Medulla oblongata (tissue), 1 donor: ENCODE measurements around the gene SERPING1.
A peak's percentile ranks its signal among the peaks of the same experiment; 100 is the strongest.

Experiments used
- DNase-seq: peaks from one replicate; pipeline ENCODE4 v3.0.0-alpha.2; 2015; ENCODE audit errors: extremely low spot score

Gene SERPING1

GRCh38 chr11:57652662-57653061 is 55.2 kb downstream of the SERPING1 start:
- DNase-seq = no peak

- no peak for DNase-seq
Observed at GRCh38 chr11:57653163-57653562, 55.7 kb downstream of the SERPING1 start.

- DNase-seq = no peak
Observed at GRCh38 chr11:57656885-57657193, 59.4 kb downstream of the SERPING1 start.

- peak; percentile 100 for DNase-seq
Observed at GRCh38 chr11:57657194-57658022, 59.9 kb downstream of the SERPING1 start, which contains the start of gene CLP1. Gene CLP1 (plus strand): TSS chr11:57657762. CDS start chr11:57659477, 1,715 bp downstream.

- DNase-seq = no peak
Observed at GRCh38 chr11:57658023-57658361, 60.5 kb downstream of the SERPING1 start.

- no peak for DNase-seq
Observed at GRCh38 chr11:57659669-57660068, 62.2 kb downstream of the SERPING1 start.

GRCh38 chr11:57662893-57663292 is 65.4 kb downstream of the SERPING1 start:
- DNase-seq = no peak

GRCh38 chr11:57663975-57664374 is 66.5 kb downstream of the SERPING1 start:
- no peak for DNase-seq
